ENCODE data around the gene PRSS38. TPM values are rescaled to one million over a fixed set of nuclear protein-coding genes. Genes with fewer than 3 reads are reported as not detected.

The PRSS38 gene
- total RNA-seq, 1 donor from 2014 or later: not detected

DNA sequence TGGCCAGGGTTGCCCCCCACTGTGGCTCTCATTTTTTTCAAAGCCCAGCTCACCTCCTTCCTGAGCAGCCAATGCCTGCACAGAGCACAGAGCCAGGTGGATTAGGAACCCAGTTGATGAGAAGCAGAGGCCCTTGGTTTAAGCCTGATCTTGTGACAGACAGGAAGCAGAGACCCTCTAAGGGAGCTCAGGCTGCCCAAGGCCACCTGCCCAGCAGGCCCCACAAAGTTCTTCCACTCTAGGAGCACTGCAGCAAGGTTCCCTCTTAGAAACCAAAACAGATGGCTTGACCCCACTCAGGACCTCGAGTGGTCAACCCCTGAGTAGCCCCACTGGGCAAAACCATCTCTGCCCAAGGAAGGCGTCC lies 25.5 kb upstream of the PRSS38 start:
- intact Hi-C loops (cut with DNase I): no loop called here
- DNase-seq (ENCODE audit: missing footprints) (no peak), ATAC-seq (no peak)

DNA sequence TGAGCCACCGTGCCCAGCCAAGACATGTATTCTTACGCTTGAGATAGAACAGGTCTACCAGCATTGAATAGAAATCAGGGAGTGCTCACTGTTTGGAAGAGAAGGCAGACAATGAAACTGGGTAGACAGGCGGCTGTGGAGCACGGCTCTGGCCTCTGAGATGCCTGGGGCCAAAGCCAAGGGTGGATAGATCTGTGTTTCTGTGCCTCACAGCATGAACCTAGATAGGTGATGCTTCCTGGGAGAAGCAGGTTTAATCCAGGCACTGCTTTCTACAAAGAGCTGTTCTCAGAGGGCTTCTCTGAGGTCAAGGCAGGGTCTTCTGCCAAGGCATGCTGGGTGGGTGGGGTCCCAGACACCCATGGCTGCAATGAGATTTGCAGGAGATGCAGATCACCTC lies 24.6 kb upstream of the PRSS38 start:
- intact Hi-C loops (cut with DNase I): no loop called here
- DNase-seq (ENCODE audit: missing footprints) (no peak), ATAC-seq (no peak)

DNA sequence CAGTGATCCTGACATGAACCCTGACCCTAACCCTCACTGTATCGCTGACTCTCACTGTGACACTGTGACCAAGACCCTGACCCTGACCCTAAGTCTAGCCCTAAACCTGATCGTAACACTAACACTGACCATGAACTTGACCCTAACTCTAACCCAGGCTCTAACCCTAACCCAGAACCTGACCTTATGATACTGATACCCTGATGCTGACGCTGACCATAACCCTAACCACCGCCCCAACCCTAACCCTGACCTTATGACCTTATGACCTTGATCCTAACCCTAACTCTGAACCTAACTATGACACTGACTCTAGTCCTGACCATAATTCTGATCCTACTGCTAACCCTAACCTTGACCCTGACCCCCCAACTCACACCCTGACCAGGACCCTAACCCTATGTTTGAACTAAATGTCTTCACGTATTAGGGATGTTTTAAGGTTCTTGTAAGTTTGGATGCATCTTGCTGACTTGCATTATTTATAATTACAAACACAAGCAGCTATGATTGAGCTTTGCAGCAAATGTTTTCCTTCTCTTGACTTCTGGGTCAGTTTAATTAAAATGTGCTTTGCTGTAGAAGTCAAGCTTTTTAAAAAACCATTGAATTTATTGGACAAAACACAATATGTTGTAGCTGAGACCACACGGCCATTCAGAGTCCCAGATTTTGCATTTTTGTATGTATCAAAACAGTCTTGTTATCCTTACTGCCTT lies 23.9 kb upstream of the PRSS38 start:
- intact Hi-C loops (cut with DNase I): no loop called here
- no peak for ATAC-seq
- DNase-seq (ENCODE audit: missing footprints): no peak

DNA sequence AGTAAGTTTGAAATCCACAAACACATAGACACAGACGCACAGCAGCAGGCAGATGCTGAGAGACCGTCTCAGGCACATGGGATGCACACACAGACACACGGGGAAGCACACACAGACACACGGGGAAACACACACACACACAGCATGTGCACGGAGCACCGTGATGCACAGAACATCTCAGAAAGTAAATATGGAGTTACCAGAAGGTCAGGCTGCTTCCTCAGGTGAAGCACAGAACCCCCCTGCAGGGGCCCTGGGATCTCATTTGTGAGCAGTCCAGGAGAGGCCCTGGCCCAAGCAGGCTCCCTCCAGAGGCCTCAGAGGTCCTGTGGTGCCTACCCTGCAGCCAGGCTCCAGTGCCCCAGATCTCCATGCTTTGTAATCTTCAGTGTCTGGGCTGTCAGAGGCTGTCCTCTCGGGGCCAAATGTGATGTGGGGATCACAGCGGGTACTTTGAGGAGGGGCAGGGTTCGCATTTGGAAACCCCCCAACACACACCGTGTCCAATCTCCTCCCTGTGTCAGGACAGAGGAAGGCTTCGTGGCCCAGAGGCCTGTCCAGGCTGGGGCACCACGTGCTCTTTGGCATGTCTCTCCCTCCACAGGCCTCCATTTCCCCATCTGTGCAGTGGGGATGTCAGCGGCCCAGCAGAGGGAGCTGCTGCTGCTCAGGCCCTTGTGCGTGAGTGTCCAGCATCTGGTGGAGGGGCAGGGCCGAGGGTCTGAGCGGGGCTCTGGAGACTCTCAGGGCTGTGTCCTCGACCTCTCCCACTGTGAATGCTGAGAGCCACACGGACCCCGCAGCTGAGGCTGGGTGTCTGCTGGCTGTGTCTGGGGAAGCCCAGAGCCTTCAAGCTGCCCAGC lies 23.0 kb upstream of the PRSS38 start:
- DNase-seq (ENCODE audit: missing footprints) (no peak), ATAC-seq (no peak)
- intact Hi-C loops (cut with DNase I): no loop called here

DNA sequence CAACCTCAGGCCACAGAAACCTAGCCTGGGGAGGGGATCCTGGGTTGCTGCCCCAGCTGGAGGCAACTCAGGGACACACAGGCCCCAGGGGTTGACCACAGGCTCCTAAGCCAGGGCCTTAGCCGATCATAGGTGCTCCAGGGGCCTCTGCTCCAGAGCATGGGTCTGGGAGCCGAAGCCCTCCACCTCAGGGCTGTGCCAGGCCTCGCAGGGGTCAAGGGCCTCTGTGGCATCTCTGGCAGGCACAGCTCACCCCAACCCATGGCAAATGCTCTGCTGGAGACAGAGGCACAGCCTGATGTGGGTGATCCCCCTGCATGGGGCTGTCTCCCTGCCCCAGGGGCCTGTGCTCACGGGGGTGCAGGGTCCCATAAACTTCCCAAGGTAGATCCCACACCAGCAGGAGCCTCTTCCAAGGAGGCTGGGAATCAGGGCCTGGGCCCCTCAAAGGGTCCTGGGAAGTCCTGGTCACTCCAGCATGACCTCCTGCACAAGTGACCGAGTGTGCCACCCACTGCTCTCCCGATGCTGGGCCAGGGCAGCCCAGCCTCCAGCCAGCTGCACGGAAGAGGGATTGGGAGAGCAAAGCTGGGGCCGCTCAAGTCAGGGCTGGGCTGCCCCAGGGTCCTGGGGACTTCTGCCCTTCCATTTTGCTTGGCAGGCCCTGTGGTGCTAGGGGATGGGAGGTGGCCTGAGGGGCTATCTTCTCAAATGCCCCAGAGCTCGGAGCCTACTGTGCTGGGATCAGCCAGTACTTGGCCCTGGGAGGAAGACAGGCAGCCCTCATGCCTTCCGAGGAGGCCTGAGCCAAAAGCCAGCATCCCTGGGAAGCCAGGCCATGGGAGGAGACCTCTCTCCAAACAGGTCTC lies 22.2 kb upstream of the PRSS38 start:
- intact Hi-C loops (cut with DNase I): no loop called here
- DNase-seq (ENCODE audit: missing footprints) (no peak), ATAC-seq (no peak)

DNA sequence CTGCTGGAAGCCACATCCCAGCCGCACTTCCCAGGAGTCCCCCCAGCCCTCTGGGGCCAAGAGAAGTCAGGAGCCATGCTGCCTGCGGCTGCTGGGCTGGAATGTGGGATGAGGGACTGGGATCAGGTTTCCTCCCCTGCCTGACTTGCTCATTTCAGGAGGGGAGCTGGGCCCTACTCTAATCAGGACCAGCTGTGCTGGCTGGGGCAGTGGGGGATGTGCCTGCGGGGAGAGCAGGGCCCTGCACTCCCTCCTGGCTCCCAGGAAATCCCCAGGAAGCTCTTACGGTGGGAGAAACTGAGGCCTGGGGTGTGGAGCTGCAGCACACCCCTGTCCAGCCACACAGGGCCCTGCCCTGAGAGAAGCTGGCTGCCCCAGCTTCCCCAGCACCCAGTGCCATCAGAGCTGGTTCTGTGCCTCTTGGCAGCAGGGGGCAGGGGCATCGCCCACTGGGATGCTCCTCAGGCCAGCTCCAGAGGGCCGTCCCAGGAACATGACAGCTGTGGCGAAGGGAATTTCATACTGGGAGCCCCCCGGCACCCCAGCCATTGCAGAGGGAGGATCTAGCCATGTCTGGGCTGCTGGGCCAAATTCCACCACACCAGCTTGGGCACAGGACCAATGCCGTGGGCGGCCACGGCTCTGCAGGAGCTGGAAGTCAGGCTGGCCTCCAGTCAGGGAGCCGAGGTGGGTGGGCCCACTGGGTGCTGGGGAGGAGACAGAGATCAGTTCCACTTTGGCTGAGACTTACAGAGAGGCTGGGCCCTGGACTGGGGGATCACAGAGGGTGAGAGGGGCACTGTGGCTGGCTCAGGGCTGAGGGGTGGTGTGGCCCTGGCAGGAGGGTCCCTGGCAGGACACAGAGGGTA lies 21.3 kb upstream of the PRSS38 start:
- DNase-seq (ENCODE audit: missing footprints) (no peak), ATAC-seq (peak; percentile 61)
- intact Hi-C loops (cut with DNase I): no loop called here

DNA sequence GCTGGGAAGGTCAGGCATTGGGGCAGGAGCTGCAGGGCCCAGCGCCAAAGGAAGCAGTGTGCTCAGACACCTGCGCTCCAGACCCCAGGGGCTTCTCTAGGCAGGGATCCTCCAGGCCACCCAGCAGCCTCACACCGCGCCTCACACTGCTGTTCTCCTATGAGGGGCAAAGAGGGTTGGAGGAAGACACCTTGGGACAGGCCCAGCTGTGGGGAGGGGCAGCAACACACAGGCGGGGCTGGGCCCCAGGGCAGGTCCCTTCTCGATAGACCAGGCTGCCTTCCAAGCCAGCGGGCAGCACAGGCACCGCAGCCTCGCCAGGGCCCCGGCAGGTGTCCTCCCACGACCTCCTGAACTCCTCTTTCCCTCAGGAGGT lies 20.7 kb upstream of the PRSS38 start:
- intact Hi-C loops (cut with DNase I): no loop called here
- ATAC-seq: no peak

DNA sequence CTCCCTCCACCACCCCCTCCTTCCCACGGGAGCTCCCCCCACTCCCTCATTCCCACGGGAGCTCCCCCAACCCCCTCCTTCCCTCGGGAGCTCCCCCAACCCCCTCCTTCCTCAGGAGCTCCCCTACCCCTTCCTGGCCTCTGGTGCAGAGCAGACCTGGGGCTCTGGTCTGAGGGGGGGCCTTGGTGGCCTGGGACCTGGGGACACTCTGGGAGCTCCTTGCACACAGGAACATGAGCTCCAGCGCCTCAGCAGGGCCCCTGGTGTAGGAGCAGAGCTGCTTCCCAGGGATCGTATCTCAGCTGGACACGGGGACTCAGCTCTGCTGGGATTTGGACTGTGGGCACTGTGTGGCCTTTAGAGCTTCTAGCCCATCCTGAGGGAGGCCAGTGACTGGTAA lies 19.7 kb upstream of the PRSS38 start:
- intact Hi-C loops (cut with DNase I): no loop called here
- no peak for DNase-seq (ENCODE audit: missing footprints)
- ATAC-seq: no peak

More for the DNA sequence above, 20.7 kb upstream of the PRSS38 start:
- no peak for DNase-seq (ENCODE audit: missing footprints)

DNA sequence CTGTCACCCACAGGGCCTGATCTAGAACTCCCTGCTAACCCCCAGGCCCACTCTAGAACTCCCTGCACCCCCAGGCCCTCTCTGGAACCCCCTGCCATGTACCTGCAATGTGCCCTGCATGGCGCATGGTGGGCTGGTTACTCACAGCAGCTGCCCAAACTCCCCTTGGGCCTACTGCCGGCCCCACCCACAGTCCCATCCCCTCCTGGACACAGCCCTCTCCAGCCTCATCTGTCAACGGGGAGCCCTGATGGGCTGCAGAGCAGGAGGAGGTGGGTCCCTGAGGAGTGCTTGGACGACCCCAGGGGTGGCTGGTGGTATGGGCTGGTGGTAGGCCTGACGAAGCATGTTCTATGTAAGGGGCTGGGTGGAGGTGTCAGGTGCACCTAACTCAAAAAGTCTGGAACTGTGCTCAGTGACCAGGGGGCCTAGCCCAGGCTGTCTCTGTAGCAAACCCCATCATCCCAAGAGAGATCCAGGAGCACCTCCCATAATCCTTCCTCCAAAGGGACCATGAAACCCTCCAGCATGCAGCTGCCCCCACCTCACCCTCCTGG lies 19.0 kb upstream of the PRSS38 start:
- ATAC-seq: no peak
- DNase-seq (ENCODE audit: missing footprints): no peak
- intact Hi-C loops (cut with DNase I): no loop called here

DNA sequence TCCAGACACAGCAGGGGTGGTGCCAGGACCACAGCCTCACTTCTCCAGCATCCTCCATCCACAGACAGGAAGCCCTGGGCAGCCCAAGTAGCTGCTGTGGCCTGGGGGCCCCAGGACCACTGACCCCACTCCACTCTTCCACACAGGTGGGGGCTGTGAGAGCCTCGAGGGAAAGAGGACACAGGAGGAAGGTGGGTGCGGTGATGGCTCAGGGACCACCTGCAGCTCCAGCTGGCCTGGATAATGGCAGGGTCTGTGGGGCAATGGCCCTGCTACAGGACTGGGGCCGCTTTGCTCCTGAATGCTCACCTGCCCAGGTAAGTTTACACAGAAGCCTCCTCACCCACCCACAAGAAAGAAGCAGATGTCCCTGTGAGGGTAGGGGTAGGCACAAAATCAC lies 18.3 kb upstream of the PRSS38 start:
- DNase-seq (ENCODE audit: missing footprints): no peak
- ATAC-seq: no peak
- intact Hi-C loops (cut with DNase I): no loop called here

DNA sequence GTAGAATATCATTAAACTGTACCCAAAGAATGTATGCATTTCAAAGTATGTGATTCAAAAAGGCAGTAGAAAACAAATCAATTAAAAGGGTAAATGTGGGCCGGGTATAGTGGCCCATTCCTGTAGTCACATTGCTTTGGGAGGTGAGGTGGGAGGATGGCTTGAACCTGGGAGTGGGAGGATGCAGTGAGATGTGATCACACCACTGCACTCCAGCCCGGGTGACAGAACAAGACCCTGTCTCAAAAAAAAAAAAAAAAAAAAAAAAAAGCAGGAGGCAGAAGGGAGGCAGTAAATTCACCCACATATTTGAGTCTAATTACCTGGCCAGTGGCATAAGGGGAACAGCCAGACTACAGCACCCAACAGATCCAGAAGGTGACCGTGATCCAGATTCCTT lies 17.9 kb upstream of the PRSS38 start:
- DNase-seq (ENCODE audit: missing footprints) (no peak), ATAC-seq (no peak)
- intact Hi-C loops (cut with DNase I): no loop called here

DNA sequence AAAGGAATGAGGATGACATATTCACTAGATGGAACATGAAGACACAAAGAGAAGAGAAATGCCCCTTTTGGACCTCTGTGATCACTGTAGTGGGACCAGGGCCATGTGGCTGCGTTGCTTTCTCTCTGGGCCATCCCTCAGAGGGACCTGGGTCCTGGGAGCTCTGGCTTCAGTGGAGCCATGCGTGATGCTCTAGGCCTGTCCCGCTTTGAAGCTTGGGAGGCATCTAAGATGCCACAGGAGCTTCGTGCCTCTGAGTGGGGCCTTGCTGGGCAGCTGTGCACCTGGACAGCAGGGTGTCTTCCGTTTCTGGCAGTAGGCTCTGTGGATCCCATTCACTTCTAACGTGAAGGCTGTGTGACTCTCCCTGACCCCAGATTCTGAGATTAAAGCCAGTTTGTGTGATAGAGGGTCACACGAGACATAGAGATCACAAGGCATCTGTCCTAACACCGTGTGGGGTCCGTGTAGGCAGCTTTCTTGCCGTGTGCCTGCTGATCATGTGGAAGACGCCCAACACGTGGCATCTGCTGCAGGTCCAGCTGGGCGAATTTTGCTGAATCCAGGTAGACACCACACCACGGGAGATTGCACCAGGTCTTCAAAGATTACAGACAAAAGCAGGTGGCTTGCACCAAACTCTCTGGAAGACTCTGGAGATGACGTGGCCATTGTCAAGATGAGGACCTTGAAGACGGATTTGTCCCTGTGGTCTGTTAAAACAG lies 17.2 kb upstream of the PRSS38 start:
- DNase-seq (ENCODE audit: missing footprints): no peak

DNA sequence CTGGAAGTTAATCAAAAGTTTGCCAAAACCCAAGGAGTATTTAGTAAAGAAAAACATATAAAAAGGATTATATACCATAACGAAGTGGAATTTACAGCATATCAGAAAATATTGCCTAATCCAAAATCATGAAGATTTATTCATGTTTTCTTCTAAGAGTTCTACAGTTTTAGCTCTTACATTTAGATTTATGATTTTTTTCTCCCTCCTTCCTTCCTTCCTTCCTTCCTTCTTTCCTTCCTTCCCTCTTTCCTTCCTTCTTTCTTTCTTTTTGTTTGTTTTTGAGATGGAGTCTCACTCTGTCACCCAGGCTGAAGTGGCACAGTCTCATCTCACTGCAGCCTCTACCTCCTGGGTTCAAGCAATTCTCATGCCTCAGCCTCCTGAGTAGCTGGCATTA lies 15.7 kb upstream of the PRSS38 start:
- DNase-seq (ENCODE audit: missing footprints) (no peak), ATAC-seq (no peak)
- intact Hi-C loops (cut with DNase I): no loop called here

More for the DNA sequence above, 17.2 kb upstream of the PRSS38 start:
- intact Hi-C loops (cut with DNase I): no loop called here
- no peak for ATAC-seq

DNA sequence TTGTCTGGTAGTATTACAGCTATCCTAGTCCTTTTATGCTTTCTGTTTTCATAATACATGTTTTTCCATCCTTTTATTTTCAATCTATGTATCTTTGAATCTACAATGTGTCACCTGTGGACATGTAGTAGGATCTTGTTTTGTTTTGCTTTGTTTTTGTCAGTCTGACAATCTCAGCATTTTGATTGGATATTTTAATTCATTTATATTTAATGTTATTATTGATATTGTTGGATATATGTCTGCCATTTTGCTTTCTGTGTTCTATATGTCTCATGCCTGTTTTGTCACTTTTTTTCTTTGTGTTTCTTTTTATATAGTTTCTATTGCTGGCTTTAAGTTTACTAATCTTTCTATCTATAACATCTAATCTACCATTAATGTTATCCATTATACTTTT lies 11.5 kb upstream of the PRSS38 start:
- no peak for ATAC-seq
- no peak for DNase-seq (ENCODE audit: missing footprints)
- intact Hi-C loops (cut with DNase I): no loop called here

DNA sequence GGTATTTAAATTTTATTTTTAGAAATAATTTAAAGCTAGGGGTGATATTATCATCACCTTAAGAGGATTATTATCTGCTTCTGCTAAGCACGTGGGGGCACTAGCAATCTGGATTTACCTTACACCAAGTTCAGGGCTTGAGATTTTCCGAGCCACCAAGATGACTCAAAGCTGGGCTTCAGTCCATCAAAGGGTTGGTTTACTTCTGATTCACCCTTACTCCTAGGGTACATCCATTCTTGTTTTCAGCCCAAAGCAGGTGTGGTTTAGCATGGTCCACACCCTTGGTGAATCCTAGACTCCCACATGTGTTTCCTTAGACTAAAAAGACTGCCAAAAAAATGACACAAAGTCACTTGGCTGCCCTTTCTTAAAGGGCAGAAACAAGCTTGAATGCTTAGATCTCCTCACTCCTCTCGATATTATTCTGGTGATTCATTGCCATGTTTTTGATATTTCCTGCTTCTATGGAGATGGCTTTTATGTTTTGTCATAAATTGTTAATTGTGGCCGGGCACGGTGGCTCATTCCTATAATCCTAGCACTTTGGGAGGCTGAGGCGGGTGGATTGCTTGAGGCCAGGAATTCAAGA lies 9.8 kb upstream of the PRSS38 start:
- intact Hi-C loops (cut with DNase I): no loop called here
- no peak for ATAC-seq
- DNase-seq (ENCODE audit: missing footprints): no peak

DNA sequence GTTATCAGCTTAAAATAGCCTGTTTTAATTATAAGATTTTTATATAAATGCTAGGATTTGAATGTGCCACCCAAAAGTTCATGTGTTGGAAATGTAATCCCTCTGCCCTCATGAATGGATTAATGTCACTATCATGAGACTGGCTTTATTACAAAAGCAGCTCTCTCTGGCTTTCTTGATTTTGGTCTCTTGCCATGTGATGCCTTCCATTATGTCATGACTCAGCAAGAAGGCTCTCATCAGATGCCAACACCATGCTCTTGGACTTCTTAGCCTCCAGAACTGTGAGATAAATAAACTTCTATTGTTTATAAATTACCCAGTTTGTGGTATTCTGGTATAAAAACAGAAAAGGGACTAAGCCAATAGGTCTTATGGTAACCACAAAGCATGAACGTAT lies 6.9 kb upstream of the PRSS38 start:
- DNase-seq (ENCODE audit: missing footprints) (no peak), ATAC-seq (no peak)
- intact Hi-C loops (cut with DNase I): no loop called here

DNA sequence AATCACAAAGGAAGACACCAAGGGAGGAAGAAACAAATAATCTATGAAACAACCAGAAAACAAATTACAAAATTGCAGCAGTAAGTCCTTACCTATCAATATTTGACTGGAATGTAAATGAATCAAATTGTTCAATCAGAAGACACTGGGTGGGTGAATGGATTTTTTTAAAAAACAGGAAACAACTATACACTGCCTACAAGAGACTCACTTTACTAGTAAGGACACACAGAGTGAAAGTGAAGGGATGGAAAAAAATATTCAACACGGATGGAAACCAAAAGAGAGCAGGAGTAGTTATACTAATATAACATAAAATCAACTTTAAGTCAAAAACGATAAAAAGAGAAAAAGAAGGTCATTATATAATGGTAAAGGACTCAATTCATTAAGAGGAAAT lies 6.4 kb upstream of the PRSS38 start:
- intact Hi-C loops (cut with DNase I): no loop called here
- DNase-seq (ENCODE audit: missing footprints): no peak
- ATAC-seq: no peak

Measured in Right ventricle myocardium inferior (tissue), 1 donor.